Measurements from ENCODE around the gene PPP4R3A. TPM values are rescaled to one million over a fixed set of nuclear protein-coding genes. Genes with fewer than 3 reads are reported as not detected.
A peak's percentile ranks its signal among the peaks of the same experiment; 100 is the strongest.
"Not testable (repeated sequence)": the region's sequence is repeated elsewhere in the genome, so short reads cannot be mapped to it uniquely, and the experiment has no call there.

The PPP4R3A gene
- total RNA-seq, 1 donor from 2014 or later, result 89.7 TPM

DNA sequence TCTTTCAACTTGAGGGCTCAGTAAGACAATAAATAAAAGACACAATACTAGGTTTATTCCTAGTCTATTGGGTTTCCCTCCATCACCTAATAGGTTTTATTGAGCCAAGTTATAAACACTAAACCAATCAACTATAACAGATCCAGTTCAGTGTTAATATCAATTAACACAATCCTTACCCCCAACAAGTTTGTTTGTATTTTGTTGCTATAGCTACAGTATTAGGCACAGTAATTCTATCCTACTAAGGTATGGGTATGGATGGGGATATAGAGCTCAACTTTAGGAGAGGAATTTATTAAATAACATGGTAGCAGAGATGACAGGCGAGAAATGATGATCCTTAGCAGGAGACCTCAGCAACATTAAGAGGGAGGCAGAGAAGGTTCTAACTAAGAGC is 13.3 kb downstream of the PPP4R3A start:
- H3K27me3 Mint-ChIP-seq (ENCODE audit: unreplicated experiment), result peaks cover 3% of the 10 kb centered on the region
- peaks cover 17% of the 10 kb centered on the region for H3K4me1 Mint-ChIP-seq (ENCODE audit: unreplicated experiment)
- peak overlapping the region; percentile 75 for H3K27ac Mint-ChIP-seq (ENCODE audit: unreplicated experiment)
- H3K36me3 Mint-ChIP-seq (ENCODE audit: low read depth, unreplicated experiment), result peaks cover 3% of the 10 kb centered on the region
- no peak overlapping the region for H3K4me3 Mint-ChIP-seq (ENCODE audit: unreplicated experiment)
- TF ChIP-seq, protein P1, sequence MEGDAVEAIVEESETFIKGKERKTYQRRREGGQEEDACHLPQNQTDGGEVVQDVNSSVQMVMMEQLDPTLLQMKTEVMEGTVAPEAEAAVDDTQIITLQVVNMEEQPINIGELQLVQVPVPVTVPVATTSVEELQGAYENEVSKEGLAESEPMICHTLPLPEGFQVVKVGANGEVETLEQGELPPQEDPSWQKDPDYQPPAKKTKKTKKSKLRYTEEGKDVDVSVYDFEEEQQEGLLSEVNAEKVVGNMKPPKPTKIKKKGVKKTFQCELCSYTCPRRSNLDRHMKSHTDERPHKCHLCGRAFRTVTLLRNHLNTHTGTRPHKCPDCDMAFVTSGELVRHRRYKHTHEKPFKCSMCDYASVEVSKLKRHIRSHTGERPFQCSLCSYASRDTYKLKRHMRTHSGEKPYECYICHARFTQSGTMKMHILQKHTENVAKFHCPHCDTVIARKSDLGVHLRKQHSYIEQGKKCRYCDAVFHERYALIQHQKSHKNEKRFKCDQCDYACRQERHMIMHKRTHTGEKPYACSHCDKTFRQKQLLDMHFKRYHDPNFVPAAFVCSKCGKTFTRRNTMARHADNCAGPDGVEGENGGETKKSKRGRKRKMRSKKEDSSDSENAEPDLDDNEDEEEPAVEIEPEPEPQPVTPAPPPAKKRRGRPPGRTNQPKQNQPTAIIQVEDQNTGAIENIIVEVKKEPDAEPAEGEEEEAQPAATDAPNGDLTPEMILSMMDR (IDR thresholded peaks at IDR 0.05; ENCODE audit: unreplicated experiment), result no peak
- DNase-seq (ENCODE audit: low spot score), result no peak
- no peaks in the 10 kb centered on the region for H3K9me3 Mint-ChIP-seq (ENCODE audit: unreplicated experiment)

DNA sequence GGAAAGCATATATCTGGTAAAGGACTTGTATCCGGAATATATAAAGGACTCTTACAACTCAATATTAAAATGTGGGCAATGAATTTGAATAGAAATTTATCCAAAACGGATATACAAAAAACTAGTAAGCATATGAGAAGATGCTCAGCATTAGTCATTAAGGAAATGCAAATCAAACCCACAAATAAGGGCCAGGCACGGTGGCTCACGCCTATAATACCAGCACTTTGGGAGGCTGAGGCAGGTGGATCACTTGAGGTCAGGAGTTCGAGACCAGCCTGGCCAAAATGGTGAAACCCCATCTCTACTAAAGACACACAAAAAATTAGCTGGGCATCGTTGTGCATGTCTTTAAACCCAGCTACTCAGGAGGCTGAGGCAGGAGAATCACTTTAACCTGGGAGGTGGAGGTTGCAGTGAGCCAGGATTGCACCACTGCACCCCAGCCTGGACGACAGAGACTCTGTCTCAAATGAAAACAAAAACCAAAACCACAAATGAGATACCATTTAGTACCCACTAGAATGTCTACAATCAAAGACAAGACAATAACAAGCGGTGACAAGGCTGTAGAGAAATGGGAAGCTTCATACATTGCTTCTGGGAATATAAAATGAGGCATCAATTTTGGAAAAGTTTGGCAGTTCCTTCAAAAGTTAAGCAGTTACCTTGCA is 15.6 kb downstream of the PPP4R3A start:
- not testable (repeated sequence) for H3K4me3 Mint-ChIP-seq (ENCODE audit: unreplicated experiment)

DNA sequence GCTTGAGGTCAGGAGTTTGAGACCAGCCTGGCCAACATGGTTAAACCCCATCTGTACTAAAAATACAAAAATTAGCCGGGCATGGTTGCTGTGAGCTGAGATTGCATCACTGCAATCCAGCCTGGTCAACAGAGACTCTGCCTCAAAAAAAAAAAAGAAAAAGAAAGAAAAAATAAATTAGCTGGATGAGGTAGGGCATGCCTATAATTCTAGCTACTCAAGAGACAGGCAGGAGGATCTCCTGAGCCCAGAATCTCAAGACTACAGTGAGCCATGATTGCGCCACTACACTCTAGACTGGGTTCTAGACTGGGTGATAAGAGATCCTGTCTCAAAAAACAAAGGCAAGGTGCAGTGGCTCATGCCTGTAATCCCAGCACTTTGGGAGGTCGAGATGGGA is 16.9 kb downstream of the PPP4R3A start:
- DNase-seq (ENCODE audit: low spot score), result no peak
- TF ChIP-seq, protein P1 (IDR thresholded peaks at IDR 0.05; ENCODE audit: unreplicated experiment), result no peak
- no peak overlapping the region for H3K4me3 Mint-ChIP-seq (ENCODE audit: unreplicated experiment)
- H3K27ac Mint-ChIP-seq (ENCODE audit: unreplicated experiment), result no peak overlapping the region
- H3K36me3 Mint-ChIP-seq (ENCODE audit: low read depth, unreplicated experiment), result peaks cover 8% of the 10 kb centered on the region
- H3K4me1 Mint-ChIP-seq (ENCODE audit: unreplicated experiment), result peaks cover 17% of the 10 kb centered on the region
- no peaks in the 10 kb centered on the region for H3K9me3 Mint-ChIP-seq (ENCODE audit: unreplicated experiment)
- no peaks in the 10 kb centered on the region for H3K27me3 Mint-ChIP-seq (ENCODE audit: unreplicated experiment)

More for the DNA sequence above, 15.6 kb downstream of the PPP4R3A start:
- not testable (repeated sequence) for H3K27me3 Mint-ChIP-seq (ENCODE audit: unreplicated experiment); H3K27ac Mint-ChIP-seq (ENCODE audit: unreplicated experiment); DNase-seq (ENCODE audit: low spot score); H3K9me3 Mint-ChIP-seq (ENCODE audit: unreplicated experiment); H3K36me3 Mint-ChIP-seq (ENCODE audit: low read depth, unreplicated experiment)
- peaks cover 17% of the 10 kb centered on the region for H3K4me1 Mint-ChIP-seq (ENCODE audit: unreplicated experiment)

DNA sequence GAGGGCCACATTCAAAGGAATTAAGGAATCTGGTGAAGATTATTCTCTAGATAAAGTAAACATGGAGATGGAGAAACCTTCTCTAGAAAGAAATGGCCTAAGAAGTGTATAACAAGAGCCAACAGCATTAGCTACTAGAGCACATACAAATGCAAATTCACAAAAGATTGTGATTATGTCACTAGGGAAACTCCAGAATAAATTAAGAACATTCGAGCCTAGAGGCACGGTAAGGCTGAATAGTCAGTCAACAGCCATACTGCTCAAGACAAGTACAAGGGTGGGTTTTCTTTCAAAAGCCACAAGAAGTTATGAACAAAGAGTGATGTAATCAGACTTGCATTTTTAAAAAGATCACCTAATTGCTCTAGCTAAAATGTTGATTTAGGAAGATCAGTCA is 25.4 kb downstream of the PPP4R3A start:
- Mint-ChIP-seq H3K4me3 (ENCODE audit: unreplicated experiment) (no peak overlapping the region), H3K9me3 (ENCODE audit: unreplicated experiment) (no peaks in the 10 kb centered on the region), H3K4me1 (ENCODE audit: unreplicated experiment) (no peaks in the 10 kb centered on the region), H3K27ac (ENCODE audit: unreplicated experiment) (no peak overlapping the region), H3K27me3 (ENCODE audit: unreplicated experiment) (no peaks in the 10 kb centered on the region), H3K36me3 (ENCODE audit: low read depth, unreplicated experiment) (peaks cover 24% of the 10 kb centered on the region)
- TF ChIP-seq, protein P1 (IDR thresholded peaks at IDR 0.05; ENCODE audit: unreplicated experiment), result no peak
- no peak for DNase-seq (ENCODE audit: low spot score)

DNA sequence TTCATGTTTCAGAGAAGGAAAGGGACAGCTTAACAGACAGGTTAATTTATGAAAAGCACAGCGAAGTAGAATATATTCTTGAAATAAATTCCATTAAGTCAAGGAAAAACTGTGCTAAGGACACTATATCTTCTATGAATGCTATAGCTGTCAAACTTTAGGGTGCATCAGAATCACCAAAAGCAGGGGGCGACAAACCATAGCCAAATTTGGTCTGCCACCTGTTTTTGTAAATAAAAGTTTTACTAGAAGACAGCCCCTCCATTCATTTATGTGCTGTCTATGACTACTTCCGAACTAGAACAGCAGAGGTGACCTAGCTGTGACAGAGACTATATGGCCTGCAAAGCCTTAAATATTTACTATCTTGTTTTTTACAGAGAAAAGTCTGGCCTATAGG is 25.9 kb downstream of the PPP4R3A start:
- Mint-ChIP-seq H3K4me3 (ENCODE audit: unreplicated experiment) (no peak overlapping the region), H3K9me3 (ENCODE audit: unreplicated experiment) (no peaks in the 10 kb centered on the region), H3K27me3 (ENCODE audit: unreplicated experiment) (no peaks in the 10 kb centered on the region), H3K27ac (ENCODE audit: unreplicated experiment) (no peak overlapping the region), H3K4me1 (ENCODE audit: unreplicated experiment) (no peaks in the 10 kb centered on the region), H3K36me3 (ENCODE audit: low read depth, unreplicated experiment) (peaks cover 21% of the 10 kb centered on the region)
- DNase-seq (ENCODE audit: low spot score), result no peak
- TF ChIP-seq, protein P1 (IDR thresholded peaks at IDR 0.05; ENCODE audit: unreplicated experiment), result no peak
